Neural cell (in vitro differentiated cells): ENCODE results near the gene GPANK1.

Experiments
- CTCF ChIP-seq: fragments of 450-650 bp; IDR thresholded peaks from 2 replicates; pipeline ENCODE4 v1.5.1; 2014; ENCODE audit warnings: antibody characterized with exemption, mild to moderate bottlenecking, moderate library complexity; ENCODE audit not compliant: poor library complexity, severe bottlenecking
- EP300 ChIP-seq: fragments of 450-650 bp; conservative IDR thresholded peaks from 2 replicates; pipeline ENCODE4 v1.6.1; 2014; ENCODE audit warnings: antibody characterized with exemption, mild to moderate bottlenecking, moderate library complexity; ENCODE audit not compliant: poor library complexity, severe bottlenecking
- EZH2 ChIP-seq: fragments of 200-600, 300-800 bp; shearing (Covaris generic), sonication (generic); IDR thresholded peaks from 2 replicates; pipeline ENCODE4 v1.6.1; 2014; ENCODE audit warnings: antibody characterized with exemption, low read length, borderline replicate concordance, mild to moderate bottlenecking; ENCODE audit not compliant: insufficient read depth, poor library complexity, severe bottlenecking
- MXI1 ChIP-seq: fragments of 450-650 bp; conservative IDR thresholded peaks from 2 replicates; pipeline ENCODE4 v1.6.1; 2014; ENCODE audit warnings: antibody characterized with exemption, mild to moderate bottlenecking; ENCODE audit not compliant: poor library complexity, severe bottlenecking
- POLR2AphosphoS5 ChIP-seq: IDR thresholded peaks from 2 replicates; pipeline ENCODE4 v1.6.1; 2012
- RAD21 ChIP-seq: fragments of 450-650 bp; conservative IDR thresholded peaks from 2 replicates; pipeline ENCODE4 v1.6.1; 2014; ENCODE audit warnings: antibody characterized with exemption, mild to moderate bottlenecking, moderate library complexity
- REST ChIP-seq: IDR thresholded peaks from 2 replicates; pipeline ENCODE4 v1.6.1; 2012; ENCODE audit warnings: borderline replicate concordance
- SMC3 ChIP-seq: fragments of 450-650 bp; conservative IDR thresholded peaks from 2 replicates; pipeline ENCODE4 v1.6.1; 2014; ENCODE audit warnings: antibody characterized with exemption, mild to moderate bottlenecking, moderate library complexity; ENCODE audit not compliant: poor library complexity
- TAF1 ChIP-seq: IDR thresholded peaks from 2 replicates; pipeline ENCODE4 v1.6.1; 2012; ENCODE audit warnings: low read depth

GRCh38 chr6:31713991-31714684 lies 49.3 kb upstream of the GPANK1 start:
- TF ChIP-seq EP300 = no peak
- no peak for TF ChIP-seq POLR2AphosphoS5
- no peak for TF ChIP-seq CTCF
- TF ChIP-seq REST = no peak
- TF ChIP-seq TAF1 = peak; percentile 33
- TF ChIP-seq RAD21 = no peak
- no peak for TF ChIP-seq MXI1
- TF ChIP-seq EZH2 = no peak
- no peak for TF ChIP-seq SMC3
